Measurements from ENCODE around the gene DDX10. TPM values are rescaled to one million over a fixed set of nuclear protein-coding genes. Genes with fewer than 3 reads are reported as not detected.

Gene DDX10
- total RNA-seq, 4 donors from 2014 or later = 17.0 to 39.0 (median 34.3) TPM

DNA sequence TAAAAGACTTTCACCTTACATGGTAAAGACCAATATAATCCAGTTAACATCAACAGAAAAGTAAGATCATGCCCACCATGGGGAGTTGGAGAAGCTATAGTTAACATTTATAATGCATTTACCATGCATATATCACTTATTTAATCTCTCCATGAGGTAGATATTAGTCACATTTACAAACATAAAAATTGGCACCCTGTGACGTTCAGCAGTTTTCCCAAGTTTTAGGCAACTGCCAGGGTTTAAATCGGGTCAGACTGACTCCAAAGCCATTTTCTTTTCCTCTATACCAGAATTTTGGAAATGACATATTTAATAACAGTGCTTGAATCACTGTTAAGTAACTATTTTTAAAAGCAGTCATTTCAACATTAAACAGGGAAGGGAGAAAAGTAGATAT lies 266.3 kb downstream of the DDX10 start:
- Histone ChIP-seq H3K27ac (no peak overlapping the region), H3K27me3 (no peaks in the 10 kb centered on the region), H3K36me3 (no peaks in the 10 kb centered on the region), H3K4me3 (replicated peaks in 1 of 3) (no peak overlapping the region), H3K9me3 (no peaks in the 10 kb centered on the region), H3K4me1 (no peaks in the 10 kb centered on the region)
- WGBS, 2 donors = 76 to 84% methylated on average over 2 of the region's 2 CpGs
- DNase-seq = no peak
- intact Hi-C loops (cut with DNase I) = no loop called here
- TF ChIP-seq, protein P1, sequence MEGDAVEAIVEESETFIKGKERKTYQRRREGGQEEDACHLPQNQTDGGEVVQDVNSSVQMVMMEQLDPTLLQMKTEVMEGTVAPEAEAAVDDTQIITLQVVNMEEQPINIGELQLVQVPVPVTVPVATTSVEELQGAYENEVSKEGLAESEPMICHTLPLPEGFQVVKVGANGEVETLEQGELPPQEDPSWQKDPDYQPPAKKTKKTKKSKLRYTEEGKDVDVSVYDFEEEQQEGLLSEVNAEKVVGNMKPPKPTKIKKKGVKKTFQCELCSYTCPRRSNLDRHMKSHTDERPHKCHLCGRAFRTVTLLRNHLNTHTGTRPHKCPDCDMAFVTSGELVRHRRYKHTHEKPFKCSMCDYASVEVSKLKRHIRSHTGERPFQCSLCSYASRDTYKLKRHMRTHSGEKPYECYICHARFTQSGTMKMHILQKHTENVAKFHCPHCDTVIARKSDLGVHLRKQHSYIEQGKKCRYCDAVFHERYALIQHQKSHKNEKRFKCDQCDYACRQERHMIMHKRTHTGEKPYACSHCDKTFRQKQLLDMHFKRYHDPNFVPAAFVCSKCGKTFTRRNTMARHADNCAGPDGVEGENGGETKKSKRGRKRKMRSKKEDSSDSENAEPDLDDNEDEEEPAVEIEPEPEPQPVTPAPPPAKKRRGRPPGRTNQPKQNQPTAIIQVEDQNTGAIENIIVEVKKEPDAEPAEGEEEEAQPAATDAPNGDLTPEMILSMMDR (IDR thresholded peaks at IDR 0.05) = no peak
- TF ChIP-seq POLR2A (IDR thresholded peaks at IDR 0.05) = no peak

DNA sequence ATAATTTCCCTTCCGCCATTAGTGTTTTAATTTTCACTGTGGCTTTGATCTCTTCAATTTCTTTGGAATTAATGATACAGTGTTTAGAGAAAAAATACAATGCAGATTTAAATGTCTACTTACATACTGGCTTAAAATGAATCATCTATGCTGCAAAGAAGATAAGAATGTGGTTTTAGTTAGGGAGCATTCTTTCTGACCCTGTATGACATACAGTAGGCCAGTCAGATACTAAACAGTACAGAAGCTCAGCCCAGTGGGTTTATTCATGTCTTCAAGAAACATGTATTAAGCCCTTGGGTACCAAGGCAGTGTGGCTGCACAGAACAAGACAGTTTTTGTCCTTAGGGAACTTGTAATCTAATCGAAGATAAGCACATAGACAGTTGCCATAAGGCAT lies 268.8 kb downstream of the DDX10 start:
- intact Hi-C loops (cut with DNase I) = no loop called here
- DNase-seq = no peak
- no peak overlapping the region for H3K27ac ChIP-seq
- H3K4me1 ChIP-seq = no peaks in the 10 kb centered on the region
- H3K36me3 ChIP-seq = no peaks in the 10 kb centered on the region
- TF ChIP-seq, protein P1 (IDR thresholded peaks at IDR 0.05) = no peak
- TF ChIP-seq POLR2A (IDR thresholded peaks at IDR 0.05) = no peak
- H3K4me3 ChIP-seq (replicated peaks in 1 of 3) = no peak overlapping the region
- WGBS, 2 donors = 87 to 97% methylated on average over 2 of the region's 2 CpGs
- H3K9me3 ChIP-seq = no peaks in the 10 kb centered on the region
- no peaks in the 10 kb centered on the region for H3K27me3 ChIP-seq

DNA sequence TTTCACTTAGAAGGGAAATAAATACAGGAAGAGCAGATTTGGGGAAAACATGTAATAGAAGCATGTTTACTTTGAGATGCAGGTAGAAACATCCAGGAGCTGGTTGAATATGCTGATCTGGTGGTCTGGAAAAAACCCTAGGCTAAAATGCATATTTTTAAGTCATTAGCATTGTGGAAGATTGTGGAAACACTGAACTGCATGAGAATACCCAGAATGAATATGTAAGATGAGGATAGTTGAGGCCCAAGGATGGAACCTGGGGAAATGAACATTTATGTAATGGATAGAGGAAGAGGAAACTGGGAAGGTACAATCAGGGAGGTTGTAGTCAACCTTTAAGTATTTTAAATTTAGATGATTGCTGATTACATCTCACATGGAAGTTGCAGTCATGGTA lies 269.4 kb downstream of the DDX10 start:
- no peaks in the 10 kb centered on the region for H3K4me1 ChIP-seq

DNA sequence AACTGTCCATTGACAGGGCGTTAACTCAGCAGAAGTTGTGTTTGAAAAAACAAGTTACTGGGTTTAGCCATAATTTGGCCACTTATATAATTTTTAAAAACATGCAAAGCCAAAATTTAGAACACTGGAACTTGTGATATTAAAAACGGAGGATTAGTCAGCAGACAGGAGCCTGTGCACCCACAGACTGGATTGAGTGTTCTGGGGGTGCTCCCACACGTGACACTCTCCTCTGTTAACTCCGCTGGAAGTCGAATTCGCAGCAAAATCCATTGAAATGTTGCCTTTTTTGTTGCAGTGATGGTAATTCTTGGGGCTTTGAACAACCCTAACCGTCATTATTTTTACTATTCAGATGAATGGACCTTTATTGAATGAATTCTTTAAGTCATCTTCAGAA lies 269.8 kb downstream of the DDX10 start:
- Histone ChIP-seq H3K36me3 (no peaks in the 10 kb centered on the region), H3K9me3 (no peaks in the 10 kb centered on the region), H3K4me1 (no peaks in the 10 kb centered on the region), H3K27ac (no peak overlapping the region), H3K4me3 (replicated peaks in 1 of 3) (no peak overlapping the region), H3K27me3 (no peaks in the 10 kb centered on the region)
- intact Hi-C loops (cut with DNase I) = no loop called here
- 92 to 94% methylated on average over 7 of the region's 7 CpGs for WGBS, 2 donors
- TF ChIP-seq, protein P1 (IDR thresholded peaks at IDR 0.05) = no peak
- TF ChIP-seq POLR2A (IDR thresholded peaks at IDR 0.05) = no peak
- DNase-seq = no peak

More for the DNA sequence above, 269.4 kb downstream of the DDX10 start:
- intact Hi-C loops (cut with DNase I) = no loop called here
- H3K36me3 ChIP-seq = no peaks in the 10 kb centered on the region
- H3K27ac ChIP-seq = no peak overlapping the region
- no peak overlapping the region for H3K4me3 ChIP-seq (replicated peaks in 1 of 3)
- H3K9me3 ChIP-seq = no peaks in the 10 kb centered on the region
- no peaks in the 10 kb centered on the region for H3K27me3 ChIP-seq
- no peak for DNase-seq
- no peak for TF ChIP-seq POLR2A (IDR thresholded peaks at IDR 0.05)
- TF ChIP-seq, protein P1 (IDR thresholded peaks at IDR 0.05) = no peak

DNA sequence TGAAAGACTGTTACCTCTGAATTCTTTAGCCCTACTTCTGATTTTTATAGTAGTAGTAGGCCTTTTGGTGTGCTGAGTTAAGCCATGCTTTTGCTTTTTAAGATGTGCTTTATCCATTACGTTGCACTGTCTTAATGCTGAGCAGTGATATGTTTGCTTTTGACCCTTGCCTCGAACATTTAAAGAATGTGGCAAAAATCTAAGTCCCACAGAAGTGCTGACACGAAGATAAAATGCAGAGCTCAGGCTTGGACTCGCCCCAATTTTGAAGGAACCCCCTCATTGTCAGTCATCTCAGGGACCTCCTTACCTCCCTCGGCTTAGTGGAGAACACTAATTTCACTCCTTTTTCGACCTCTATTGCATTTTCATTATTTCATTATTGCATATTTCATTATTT lies 272.9 kb downstream of the DDX10 start:
- no peaks in the 10 kb centered on the region for H3K4me1 ChIP-seq
- H3K9me3 ChIP-seq = no peaks in the 10 kb centered on the region
- intact Hi-C loops (cut with DNase I) = no loop called here

More for the DNA sequence above, 272.9 kb downstream of the DDX10 start:
- H3K27me3 ChIP-seq = no peaks in the 10 kb centered on the region
- H3K36me3 ChIP-seq = peaks cover 0 to 3% of the 10 kb centered on the region in 2 donors
- H3K27ac ChIP-seq = no peak overlapping the region
- 82 to 86% methylated on average over 6 of the region's 6 CpGs for WGBS, 2 donors
- TF ChIP-seq POLR2A (IDR thresholded peaks at IDR 0.05) = no peak
- TF ChIP-seq, protein P1 (IDR thresholded peaks at IDR 0.05) = no peak
- no peak overlapping the region for H3K4me3 ChIP-seq (replicated peaks in 1 of 3)
- DNase-seq = no peak
